GM12891 (cell line): ENCODE measurements around the gene SEMA3G.

ENCODE experiments used
- DNase-seq: peaks from one replicate; pipeline ENCODE4 v3.0.0; 2011; ENCODE audit warnings: low spot score; ENCODE audit not compliant: insufficient read length
- FAIRE-seq: peaks from 2 replicates; lab custom pipeline; 2011; peaks lifted over from hg19 to GRCh38; lab: Jason Lieb, UNC
- PAX5 ChIP-seq: IDR thresholded peaks from 2 replicates; pipeline ENCODE4 v1.6.1; 2011; ENCODE audit warnings: low read length, moderate library complexity, mild to moderate bottlenecking; ENCODE audit not compliant: insufficient read depth, severe bottlenecking
- POLR2A ChIP-seq: IDR thresholded peaks from 2 replicates; pipeline ENCODE4 v1.6.1; 2011; ENCODE audit warnings: low read depth, low read length, control low read depth
- POLR2AphosphoS5 ChIP-seq: IDR thresholded peaks from 2 replicates; pipeline ENCODE4 v1.6.1; 2011; ENCODE audit warnings: low read depth, low read length, control low read depth
- POU2F2 ChIP-seq: IDR thresholded peaks from 2 replicates; pipeline ENCODE4 v1.6.1; 2011; ENCODE audit warnings: low read depth, mild to moderate bottlenecking, control low read depth, low read length, moderate library complexity
- SPI1 ChIP-seq: IDR thresholded peaks from 2 replicates; pipeline ENCODE4 v1.6.1; 2011; ENCODE audit warnings: low read depth, low read length, control low read depth
- TAF1 ChIP-seq: IDR thresholded peaks from 2 replicates; pipeline ENCODE4 v1.6.1; 2011; ENCODE audit warnings: low read depth, low read length, control low read depth

The SEMA3G gene

GRCh38 chr3:52422669-52423068, 22.2 kb downstream of the SEMA3G start:
- TF ChIP-seq PAX5: no peak
- TF ChIP-seq POLR2AphosphoS5: no peak
- no peak for TF ChIP-seq TAF1
- TF ChIP-seq POU2F2: no peak
- TF ChIP-seq SPI1: no peak
- no peak for TF ChIP-seq POLR2A
- FAIRE-seq (no peak), DNase-seq (no peak)

- DNase-seq: no peak
- no peak for FAIRE-seq
- TF ChIP-seq TAF1: no peak
- no peak for TF ChIP-seq POLR2A
- TF ChIP-seq SPI1: no peak
- no peak for TF ChIP-seq POLR2AphosphoS5
- TF ChIP-seq POU2F2: no peak
- no peak for TF ChIP-seq PAX5
Observed at GRCh38 chr3:52420388-52420787, 24.5 kb downstream of the SEMA3G start.

- FAIRE-seq (no peak), DNase-seq (no peak)
- TF ChIP-seq POU2F2 (no peak), PAX5 (no peak), POLR2AphosphoS5 (no peak), POLR2A (no peak), TAF1 (no peak), SPI1 (no peak)
Observed at GRCh38 chr3:52415800-52416199, 29.1 kb downstream of the SEMA3G start.

GRCh38 chr3:52408466-52408865, 36.4 kb downstream of the SEMA3G start:
- no peak for FAIRE-seq

GRCh38 chr3:52407779-52408178, 37.1 kb downstream of the SEMA3G start:
- TF ChIP-seq POLR2A (no peak), TAF1 (no peak), PAX5 (no peak), POU2F2 (no peak), SPI1 (no peak), POLR2AphosphoS5 (no peak)
- DNase-seq (no peak), FAIRE-seq (no peak)

More at GRCh38 chr3:52408466-52408865, 36.4 kb downstream of the SEMA3G start:
- no peak for TF ChIP-seq TAF1
- TF ChIP-seq POU2F2: no peak
- TF ChIP-seq SPI1: no peak
- TF ChIP-seq POLR2AphosphoS5: no peak
- TF ChIP-seq POLR2A: no peak
- TF ChIP-seq PAX5: no peak
- DNase-seq: no peak

- FAIRE-seq (no peak), DNase-seq (no peak)
Observed at GRCh38 chr3:52406791-52407510, 38.0 kb downstream of the SEMA3G start.

GRCh38 chr3:52406231-52406661, 38.7 kb downstream of the SEMA3G start:
- DNase-seq (no peak), FAIRE-seq (no peak)
- TF ChIP-seq PAX5 (no peak), SPI1 (no peak)

More at GRCh38 chr3:52406791-52407510, 38.0 kb downstream of the SEMA3G start:
- no peak for TF ChIP-seq POLR2A
- no peak for TF ChIP-seq POU2F2
- TF ChIP-seq PAX5: no peak
- no peak for TF ChIP-seq POLR2AphosphoS5
- TF ChIP-seq TAF1: no peak
- no peak for TF ChIP-seq SPI1

GRCh38 chr3:52405601-52406110, 39.2 kb downstream of the SEMA3G start:
- no peak for TF ChIP-seq SPI1
- no peak for TF ChIP-seq POLR2A
- TF ChIP-seq PAX5: no peak
- FAIRE-seq (no peak), DNase-seq (no peak)

GRCh38 chr3:52405066-52405465, 39.8 kb downstream of the SEMA3G start:
- FAIRE-seq: no peak
- no peak for DNase-seq
- no peak for TF ChIP-seq POLR2A
- TF ChIP-seq TAF1: no peak
- no peak for TF ChIP-seq POU2F2
- TF ChIP-seq SPI1: no peak
- TF ChIP-seq PAX5: no peak
- no peak for TF ChIP-seq POLR2AphosphoS5

GRCh38 chr3:52404391-52404790, 40.5 kb downstream of the SEMA3G start:
- TF ChIP-seq POU2F2 (no peak), POLR2AphosphoS5 (no peak), POLR2A (no peak), PAX5 (no peak), SPI1 (no peak), TAF1 (no peak)
- FAIRE-seq (no peak), DNase-seq (no peak)
